GM18520 (cell line): ENCODE measurements around the gene ZNF783.
"Not testable (repeated sequence)": the region's sequence is repeated elsewhere in the genome, so short reads cannot be mapped to it uniquely, and the experiment has no call there.

ENCODE experiments used
- ATAC-seq: cut with Tn5 transposase; IDR thresholded peaks from one replicate; pipeline ENCODE4 v1.9.1; 2021; ENCODE audit not compliant: unreplicated experiment

The ZNF783 gene

DNA sequence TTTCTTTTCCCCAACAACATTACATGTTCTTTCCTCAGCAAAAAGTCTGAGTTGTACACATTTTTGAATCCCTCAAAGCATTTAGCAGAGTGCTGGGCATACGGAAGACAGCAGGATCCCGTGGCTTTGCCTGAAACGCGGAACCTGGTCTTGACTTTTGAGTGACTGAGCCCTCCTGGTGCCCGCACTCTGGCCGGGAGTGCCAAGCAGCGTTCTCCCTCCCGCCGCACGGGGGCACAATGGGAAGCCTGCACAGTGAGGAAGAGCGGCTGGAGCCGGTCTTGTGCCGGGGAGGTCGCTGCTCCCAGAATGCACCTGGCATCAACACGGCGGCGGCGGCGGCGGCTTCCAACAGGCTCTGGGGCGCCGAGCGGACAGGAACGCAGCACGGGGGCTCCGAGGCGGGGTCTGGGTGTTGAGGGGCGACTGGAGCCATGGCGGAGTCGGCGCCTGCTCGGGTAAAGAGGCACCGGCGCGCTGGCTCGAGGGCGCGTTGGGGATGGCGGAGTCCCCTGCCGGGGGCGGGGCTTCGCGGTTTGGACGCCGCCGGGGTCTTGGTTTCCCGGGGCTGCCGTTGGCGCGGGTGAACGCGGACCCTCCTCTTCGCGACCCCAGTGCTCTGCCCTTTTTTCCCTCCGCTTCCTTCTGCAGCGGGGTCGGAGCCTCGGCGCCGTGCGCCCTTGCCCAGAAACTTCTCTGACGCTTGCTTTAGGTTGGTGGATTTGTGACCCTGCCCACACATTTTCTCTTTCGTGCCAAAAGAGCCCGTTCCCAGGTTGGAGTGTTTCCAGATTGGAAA, 22.5 kb upstream of the ZNF783 start, which contains the start of gene ZNF212:
TSS of gene ZNF212 (plus strand) at position 307 of the 799 bp plus-strand sequence. CDS start at position 435, 128 bp downstream.
- ATAC-seq, result peak; percentile 97

- no peak for ATAC-seq
Observed at GRCh38 chr7:149240637-149241036, 21.4 kb upstream of the ZNF783 start.

DNA sequence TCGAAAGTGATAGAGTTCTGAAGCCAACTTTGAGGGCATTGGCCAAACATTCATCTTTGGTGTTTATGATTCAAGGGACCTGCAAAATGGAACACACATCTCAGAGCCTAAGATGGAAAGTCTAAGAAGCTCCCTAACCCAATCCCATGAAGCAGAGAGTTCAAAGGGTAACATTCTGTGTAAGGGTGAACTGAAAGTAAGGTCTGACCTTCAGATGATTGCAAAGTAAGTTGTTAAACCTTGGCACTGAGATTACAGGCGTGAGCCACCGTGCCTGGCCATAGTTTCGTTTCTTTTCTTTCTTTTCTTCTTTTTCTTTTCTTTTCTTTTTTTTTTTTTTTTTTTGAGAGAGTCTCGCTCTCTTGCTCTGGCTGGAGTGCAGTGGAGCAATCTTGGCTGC, 20.3 kb upstream of the ZNF783 start:
- no peak for ATAC-seq

DNA sequence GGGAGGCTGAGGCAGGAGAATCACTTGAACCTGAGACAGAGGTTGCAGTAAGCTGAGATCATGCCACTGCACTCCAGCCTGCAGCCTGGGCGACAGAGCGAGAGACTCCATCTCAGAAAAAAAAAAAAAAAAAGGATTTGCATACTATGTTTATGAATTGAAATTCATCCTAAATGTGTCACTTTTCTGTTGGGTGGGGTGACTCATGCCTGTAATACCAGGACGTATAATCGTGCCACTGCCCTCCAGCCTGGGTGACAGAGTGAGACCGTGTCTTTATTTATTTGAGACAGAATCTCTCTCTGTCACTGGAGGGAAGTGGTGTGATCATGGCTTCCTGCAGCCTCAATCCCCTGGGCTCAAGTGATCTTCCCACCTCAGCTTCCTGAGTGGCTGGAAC, 16.8 kb upstream of the ZNF783 start:
- peak; percentile 58 for ATAC-seq

DNA sequence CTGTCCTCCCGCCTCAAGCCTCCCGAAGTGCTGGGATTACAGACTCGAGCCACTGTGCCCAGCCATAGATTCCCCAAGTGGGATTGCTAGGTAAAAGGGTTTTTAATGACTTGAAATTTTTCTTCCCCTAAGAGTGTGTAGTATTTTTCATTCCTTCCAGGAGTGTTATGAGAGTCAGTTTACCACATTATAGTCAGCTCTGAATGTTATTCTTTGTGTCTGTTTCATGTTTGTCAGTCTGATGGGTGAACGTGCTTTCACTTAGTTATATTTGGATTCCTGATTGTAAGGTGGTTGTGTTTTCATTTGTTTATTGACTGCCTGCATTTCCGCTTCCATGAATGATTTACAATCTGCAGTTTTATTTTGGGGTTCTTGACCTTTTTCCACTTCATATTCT, 16.3 kb upstream of the ZNF783 start:
- no peak for ATAC-seq

GRCh38 chr7:149248777-149249176, 13.2 kb upstream of the ZNF783 start:
- no peak for ATAC-seq

DNA sequence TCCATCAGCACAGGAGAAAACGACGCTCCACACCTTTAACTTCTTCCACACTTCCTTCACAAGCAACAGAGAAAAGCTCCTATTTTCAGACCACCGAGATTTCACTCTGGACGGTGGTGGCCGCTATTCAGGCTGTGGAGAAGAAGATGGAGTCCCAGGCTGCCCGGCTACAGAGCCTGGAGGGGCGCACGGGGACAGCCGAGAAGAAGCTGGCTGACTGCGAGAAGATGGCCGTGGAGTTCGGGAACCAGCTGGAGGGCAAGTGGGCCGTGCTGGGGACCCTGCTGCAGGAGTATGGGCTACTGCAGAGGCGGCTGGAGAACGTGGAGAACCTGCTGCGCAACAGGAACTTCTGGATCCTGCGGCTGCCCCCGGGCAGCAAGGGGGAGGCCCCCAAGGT, 11.8 kb upstream of the ZNF783 start:
- not testable (repeated sequence) for ATAC-seq

DNA sequence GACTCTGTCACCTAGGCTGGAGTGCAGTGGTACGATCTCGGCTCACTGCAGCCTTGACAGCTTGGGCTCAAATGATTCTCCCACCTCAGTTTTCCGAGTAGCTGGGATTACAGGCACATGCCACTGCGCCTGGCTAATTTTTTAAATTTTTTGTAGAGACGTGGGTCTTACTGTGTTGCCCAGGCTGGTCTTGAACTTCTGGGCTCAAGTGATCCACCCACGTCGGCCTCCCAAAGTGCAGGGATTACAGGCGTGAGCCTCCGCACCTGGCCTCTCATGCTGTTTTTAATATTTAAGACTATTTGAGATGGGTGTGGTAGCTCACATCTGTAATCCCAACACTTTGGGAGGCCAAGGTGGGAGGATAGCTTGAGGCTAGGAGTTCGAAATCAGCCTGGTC, 10.5 kb upstream of the ZNF783 start:
- not testable (repeated sequence) for ATAC-seq

DNA sequence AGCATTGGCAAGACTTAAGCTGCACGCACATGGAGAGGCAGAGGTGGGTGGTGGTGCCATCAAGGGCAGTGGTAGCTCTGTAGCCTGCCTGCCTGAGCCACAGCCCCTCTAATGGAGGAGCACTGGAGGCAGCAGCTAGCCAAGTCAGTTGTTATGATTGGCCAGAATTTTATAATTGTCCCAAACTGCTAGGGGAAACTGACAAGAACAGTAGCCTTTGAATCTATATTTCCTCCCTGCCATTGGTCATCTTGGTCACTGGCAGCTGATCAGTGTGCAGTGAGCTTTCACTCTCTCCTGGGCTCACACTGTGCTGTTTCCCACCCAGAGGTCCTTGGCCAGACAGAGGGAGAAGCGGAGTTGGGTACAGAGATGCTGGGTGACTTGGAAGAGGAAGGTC, 9.6 kb upstream of the ZNF783 start:
- ATAC-seq, result no peak

- no peak for ATAC-seq
Observed at GRCh38 chr7:149253665-149254064, 8.3 kb upstream of the ZNF783 start.

GRCh38 chr7:149254181-149254858, 7.7 kb upstream of the ZNF783 start:
- ATAC-seq, result no peak

GRCh38 chr7:149255174-149255573, 6.8 kb upstream of the ZNF783 start:
- ATAC-seq, result no peak

DNA sequence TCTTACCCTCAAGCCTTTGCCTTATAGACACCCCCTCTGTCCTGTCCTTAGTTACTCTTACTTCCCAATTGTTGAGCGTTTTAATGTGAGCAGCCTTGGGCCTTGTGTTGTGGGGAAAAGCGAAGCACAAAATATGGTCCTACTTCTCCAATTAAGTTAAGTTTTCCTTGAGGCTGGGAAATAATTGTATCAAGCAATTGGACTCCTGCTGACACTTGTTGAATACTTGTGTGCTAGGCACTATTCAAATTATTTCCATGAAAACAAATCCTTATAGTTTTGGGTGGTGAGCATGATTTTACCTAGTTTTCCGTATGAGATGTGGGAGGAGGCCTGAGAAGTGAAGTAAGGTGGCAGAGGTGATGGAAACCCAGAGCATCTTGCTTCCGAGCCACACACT, 5.4 kb upstream of the ZNF783 start:
- ATAC-seq, result no peak

DNA sequence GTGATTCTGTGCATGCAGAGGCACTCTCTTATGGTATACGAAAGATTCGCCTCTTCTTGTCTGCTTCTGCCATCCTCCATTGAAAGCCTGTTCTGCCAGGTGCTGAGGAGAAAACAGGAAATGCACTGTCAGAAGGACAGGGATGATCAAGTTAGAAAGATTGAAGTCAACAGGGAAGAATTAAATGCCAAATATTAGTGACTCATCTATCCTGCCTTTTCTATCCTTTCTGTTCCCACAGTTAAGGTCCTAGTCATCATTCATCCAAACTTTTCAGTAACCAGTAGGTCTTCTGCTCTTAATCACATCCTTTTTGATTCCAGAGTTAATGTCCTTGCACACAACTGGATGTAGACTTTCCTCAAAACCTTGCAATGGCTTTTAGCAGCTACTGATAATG, 4.8 kb upstream of the ZNF783 start:
- ATAC-seq, result no peak

DNA sequence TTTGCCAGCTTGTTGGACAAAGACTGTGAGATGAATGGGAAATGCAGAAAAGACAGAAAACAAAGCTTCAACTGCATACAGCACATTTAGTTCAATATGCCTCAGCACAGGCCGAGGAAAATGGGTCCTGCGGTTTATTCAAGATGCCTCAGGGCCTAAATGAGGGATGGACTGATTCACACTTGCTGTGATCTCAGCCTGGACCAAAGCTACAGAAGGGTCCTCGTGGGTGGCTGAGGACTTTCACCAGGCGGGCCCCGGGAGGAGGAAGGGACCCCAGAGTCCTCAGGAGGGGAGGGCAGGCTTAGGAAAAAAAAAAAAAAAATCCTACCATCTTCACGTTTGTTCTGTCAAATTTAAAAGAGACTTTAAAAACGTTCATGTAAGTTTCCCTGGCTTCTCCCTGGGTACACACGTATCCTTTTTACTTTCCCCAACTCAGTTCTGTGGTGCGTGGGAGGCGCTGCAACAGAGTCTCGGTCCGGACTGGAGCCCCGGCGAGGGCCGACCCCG, 624 bp upstream of the ZNF783 start:
- no peak for ATAC-seq

- ATAC-seq, result no peak
Observed at GRCh38 chr7:149266451-149266850, 4.5 kb downstream of the ZNF783 start.

- no peak for ATAC-seq
Observed at GRCh38 chr7:149267733-149268132, 5.7 kb downstream of the ZNF783 start.

- ATAC-seq, result not testable (repeated sequence)
Observed at GRCh38 chr7:149274424-149274823, 12.4 kb downstream of the ZNF783 start.

- no peak for ATAC-seq
Observed at GRCh38 chr7:149277871-149278270, 15.9 kb downstream of the ZNF783 start.

GRCh38 chr7:149278396-149278795, 16.4 kb downstream of the ZNF783 start:
- ATAC-seq, result no peak

- ATAC-seq, result no peak
Observed at GRCh38 chr7:149279111-149279743, 17.2 kb downstream of the ZNF783 start.

- no peak for ATAC-seq
Observed at GRCh38 chr7:149280151-149280550, 18.2 kb downstream of the ZNF783 start.
